ENCODE measurements around the gene EEF1AKMT3.

Gene EEF1AKMT3

GRCh38 chr12:57821474-57822214, 49.2 kb downstream of the EEF1AKMT3 start:
- DNase-seq, result no peak

GRCh38 chr12:57822392-57823130, 50.1 kb downstream of the EEF1AKMT3 start:
- no peak for DNase-seq

- DNase-seq, result no peak
Observed at GRCh38 chr12:57823131-57823907, 50.9 kb downstream of the EEF1AKMT3 start.

- DNase-seq, result no peak
Observed at GRCh38 chr12:57823908-57824640, 51.7 kb downstream of the EEF1AKMT3 start.

- DNase-seq, result no peak
Observed at GRCh38 chr12:57825451-57825850, 53.0 kb downstream of the EEF1AKMT3 start.

GRCh38 chr12:57826400-57826799, 54.0 kb downstream of the EEF1AKMT3 start:
- DNase-seq, result no peak

- no peak for DNase-seq
Observed at GRCh38 chr12:57826966-57827365, 54.6 kb downstream of the EEF1AKMT3 start.

- peak in 1 of 2 donors; percentile 18 for DNase-seq
Observed at GRCh38 chr12:57829025-57829777, 56.8 kb downstream of the EEF1AKMT3 start.

GRCh38 chr12:57830393-57830792, 58.0 kb downstream of the EEF1AKMT3 start:
- DNase-seq, result no peak
